Measurements from ENCODE around the gene INSM2.

The INSM2 gene

DNA sequence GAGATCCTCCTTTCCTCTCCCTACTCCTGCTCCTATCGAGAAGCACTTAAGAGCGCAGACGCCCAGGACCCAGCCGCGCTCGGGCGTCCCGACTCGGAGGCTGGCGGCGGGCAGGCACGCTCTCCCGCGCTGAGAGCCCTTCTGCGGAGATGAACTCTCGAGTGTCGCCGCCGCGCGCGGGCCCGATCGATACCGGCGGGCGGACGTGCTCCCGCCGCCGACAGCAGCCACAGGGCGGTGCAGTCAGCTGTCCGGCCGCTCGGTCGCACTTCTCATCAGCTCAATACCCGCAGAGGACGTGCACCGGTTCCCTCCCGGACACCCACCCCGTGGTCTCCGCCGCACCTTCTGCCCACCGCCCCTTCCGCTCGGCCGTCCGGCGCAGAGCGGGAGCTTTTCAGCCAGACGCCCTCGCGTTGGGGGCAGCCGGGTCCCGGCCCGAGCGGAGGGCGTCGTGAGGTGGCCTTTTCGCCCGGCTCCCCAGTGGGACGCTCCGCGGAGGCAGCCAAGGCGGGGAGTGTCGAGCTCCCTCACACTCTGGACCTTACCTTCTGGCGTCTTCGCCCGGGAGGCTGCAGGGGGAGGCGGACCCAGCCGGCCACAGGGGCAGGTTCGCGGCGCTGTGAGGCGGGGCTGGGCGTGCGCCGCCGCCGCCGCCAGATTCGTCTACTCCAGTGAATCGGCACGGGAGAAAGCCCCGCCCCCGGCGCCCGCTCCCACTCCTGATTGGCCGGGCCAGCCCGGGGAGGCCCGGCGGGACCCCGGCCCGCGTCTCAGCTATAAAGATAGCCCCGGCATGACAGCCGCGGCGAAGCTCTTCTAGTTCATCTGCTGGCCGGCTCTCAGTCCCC, at the start of gene INSM2:
Gene INSM2 (plus strand): TSS at position 808 of the 851 bp plus-strand sequence. CDS start 89 bp downstream, outside the sequence.
- DNase-seq (ENCODE audit: low read depth, low spot score), result no peak

DNA sequence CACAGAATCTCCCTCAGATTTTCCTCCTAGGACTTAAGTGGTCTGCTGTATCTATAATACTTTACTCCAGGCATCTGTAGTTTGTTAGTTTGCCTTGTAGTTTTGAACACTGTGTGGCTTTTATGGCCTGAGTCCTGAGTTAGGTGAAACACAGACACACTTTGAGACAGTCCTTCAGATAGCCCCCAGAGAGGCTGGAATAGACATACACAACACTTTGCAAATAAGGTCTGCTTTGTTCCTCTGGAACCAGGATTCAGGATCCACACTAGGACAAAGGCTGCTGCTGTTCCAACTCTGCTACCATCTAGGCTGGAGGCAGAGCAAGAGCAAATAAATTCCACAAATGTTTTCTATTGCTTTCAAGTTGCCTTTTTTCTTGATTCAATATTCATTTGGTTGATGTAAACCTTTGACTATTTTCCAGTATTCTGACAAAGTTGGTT, 41.4 kb upstream of the INSM2 start:
- no peak for DNase-seq (ENCODE audit: low read depth, low spot score)

DNA sequence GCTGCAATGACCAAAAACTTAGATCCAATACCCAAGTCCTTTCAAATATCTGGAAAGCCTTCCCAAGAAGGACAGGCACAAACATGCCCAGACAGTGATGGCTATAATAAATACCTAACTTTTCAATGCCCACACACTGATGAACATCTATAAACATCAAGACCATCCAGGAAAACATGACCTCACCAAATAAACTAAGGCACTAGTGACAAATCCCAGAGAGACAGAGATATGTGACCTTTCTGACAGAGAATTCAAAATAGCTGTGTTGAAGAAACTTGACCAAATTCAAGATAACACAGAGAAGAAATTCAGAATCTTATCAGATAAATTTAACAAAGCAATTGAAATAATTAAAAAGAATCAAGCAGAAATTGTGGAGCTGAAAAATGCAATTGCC, 38.7 kb upstream of the INSM2 start:
- DNase-seq (ENCODE audit: low read depth, low spot score), result no peak

DNA sequence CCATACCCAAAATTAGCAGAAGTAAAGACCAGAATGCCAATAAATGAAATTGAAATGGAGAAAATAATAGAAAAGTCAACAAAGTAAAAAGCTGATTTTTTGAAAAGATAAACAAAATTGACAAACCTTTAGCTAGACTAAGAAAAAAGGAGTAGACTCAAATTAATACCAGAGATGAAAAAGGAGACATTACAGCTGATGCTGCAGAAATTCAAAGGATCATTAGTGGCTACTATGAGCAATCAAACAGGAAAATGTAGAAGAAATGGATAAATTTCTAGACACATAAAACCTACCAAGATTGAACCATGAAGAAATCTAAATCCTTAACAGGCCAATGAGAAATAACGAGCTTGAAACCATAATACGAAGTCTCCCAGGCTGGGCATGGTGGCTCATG, 34.8 kb upstream of the INSM2 start:
- DNase-seq (ENCODE audit: low read depth, low spot score), result no peak

DNA sequence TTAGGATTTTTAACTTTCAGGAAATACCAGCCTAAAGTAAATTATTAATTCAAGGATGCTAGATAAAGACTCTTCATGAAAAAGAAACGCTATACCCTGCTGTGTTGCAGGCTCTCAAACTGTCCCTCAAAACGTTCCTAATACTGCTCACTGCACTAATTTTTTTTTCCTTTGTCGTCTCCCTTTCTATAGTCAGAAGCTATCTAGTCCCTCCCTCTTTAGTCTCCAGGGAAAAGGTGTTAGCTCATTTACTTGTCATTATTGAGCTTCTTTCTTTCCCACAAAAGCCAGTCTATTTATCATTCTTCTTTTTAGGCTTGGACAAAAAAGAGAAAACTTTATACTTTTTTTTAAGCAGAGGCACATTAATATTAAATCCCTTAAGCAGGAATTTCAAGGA, 30.3 kb upstream of the INSM2 start:
- DNase-seq (ENCODE audit: low read depth, low spot score), result no peak

- no peak for DNase-seq (ENCODE audit: low read depth, low spot score)
Measured at GRCh38 chr14:35504260-35504659, 29.7 kb upstream of the INSM2 start.

DNA sequence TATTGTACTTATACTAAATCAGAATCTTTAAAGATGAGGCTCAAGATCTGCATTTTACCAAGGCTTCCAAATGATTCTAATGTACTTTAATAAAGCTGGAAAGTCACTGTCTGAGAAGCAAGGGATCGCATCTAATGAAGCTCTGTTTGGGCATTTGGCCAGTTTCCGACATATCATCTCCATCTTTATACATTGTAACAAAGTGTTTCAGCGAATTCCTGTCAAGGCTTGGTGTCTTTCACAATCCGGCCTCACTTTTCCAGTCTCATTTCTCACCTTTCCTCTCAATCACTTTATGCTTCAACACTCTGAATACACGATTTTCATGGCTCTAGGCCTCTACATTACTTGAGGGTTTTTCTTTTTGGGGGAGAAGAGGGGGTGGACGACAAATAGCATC, 27.5 kb upstream of the INSM2 start:
- no peak for DNase-seq (ENCODE audit: low read depth, low spot score)

DNA sequence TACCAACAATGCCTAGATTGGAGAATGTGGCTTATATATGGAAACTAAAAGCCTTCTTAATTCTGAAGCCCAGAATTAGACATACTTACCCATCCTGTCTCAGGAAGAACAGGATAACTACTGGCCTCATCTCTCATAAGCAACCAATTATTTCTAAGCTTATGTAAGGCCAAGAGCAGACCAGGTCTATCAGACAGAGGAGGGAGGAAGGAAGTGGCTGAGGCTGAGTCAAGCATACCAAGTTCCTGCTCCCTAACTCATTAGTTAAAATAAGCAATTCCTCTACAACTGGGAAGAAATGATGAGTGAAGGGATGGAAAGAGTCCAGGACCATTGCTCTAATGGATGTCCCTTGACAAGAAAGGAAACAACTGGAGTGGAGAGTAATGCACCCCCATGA, 27.0 kb upstream of the INSM2 start:
- no peak for DNase-seq (ENCODE audit: low read depth, low spot score)

DNA sequence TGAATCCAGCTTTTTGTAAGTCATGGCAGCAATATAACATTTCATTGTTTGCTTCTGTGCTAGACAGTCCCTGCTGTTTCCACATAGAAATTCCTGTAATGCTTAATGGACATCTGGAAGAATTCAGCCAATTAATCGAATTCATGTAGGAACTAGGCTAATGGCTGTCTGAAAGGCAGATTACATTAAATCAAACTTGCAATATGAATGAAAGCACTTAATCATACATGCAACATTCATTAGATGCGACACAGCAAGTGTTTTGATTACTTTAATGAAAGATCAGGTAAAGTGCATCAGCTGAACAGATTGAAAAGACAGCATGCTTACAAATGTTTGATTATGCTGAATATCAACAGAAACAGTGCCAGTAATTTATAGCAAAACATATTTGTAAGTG, 24.1 kb upstream of the INSM2 start:
- DNase-seq (ENCODE audit: low read depth, low spot score), result no peak

DNA sequence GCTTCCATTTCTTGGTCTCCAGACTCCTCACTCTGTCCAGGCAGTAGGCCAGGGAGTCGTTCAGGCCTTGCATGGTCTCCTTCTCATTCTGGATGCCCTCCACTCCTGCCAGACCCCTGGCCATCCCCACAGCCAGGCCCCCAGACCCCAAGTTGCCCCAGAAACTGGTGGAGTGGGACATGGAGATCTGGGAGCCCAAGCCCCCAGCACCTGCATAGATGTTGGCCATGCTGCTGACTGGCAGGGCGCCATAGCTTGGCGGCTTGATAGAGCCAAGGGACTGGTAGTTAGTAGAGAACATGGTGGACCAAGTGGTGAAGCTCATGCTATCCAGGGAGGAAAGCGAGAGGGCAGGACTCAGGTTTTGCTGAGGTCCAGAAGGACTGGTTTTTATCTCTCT, 21.2 kb upstream of the INSM2 start:
- no peak for DNase-seq (ENCODE audit: low read depth, low spot score)

- no peak for DNase-seq (ENCODE audit: low read depth, low spot score)
Measured at GRCh38 chr14:35515916-35516315, 18.0 kb upstream of the INSM2 start.

DNA sequence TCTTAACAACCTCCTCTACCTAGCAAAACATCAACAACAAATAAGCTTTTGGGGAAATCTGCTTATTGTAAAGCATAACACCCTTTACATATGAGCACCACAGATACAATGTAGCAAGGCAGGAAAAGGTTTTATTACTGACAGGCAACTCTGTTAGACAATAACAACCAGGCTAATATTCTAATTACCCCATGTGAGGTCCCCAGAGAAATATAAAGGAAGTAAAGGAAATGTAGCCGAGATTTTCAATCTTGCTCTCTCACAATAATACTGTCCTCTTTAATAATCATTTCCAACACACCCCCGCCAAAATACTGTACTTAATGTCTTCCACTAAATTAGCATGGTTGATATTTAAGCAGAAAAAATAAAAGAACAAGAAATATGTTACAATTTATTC, 14.0 kb upstream of the INSM2 start:
- DNase-seq (ENCODE audit: low read depth, low spot score), result no peak

GRCh38 chr14:35525695-35526094, 8.3 kb upstream of the INSM2 start:
- no peak for DNase-seq (ENCODE audit: low read depth, low spot score)

DNA sequence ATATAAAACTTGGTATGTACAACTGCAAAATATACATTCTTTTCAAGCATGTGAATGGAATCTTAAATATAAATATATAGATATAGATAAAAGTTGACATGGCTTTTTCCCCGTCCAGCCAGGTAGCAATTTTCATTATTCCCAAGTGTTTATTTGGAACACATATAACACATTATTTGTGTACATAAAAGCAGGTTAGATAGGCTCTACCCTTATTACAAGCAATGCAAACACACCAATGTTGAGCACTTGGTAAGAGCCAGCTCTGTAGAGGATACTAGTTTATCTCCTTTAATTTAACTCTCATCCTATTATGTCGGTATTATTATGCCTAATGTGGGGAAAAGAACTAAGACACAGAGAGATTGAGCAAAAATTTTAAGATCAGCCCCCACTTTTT, 7.0 kb upstream of the INSM2 start:
- DNase-seq (ENCODE audit: low read depth, low spot score), result no peak

DNA sequence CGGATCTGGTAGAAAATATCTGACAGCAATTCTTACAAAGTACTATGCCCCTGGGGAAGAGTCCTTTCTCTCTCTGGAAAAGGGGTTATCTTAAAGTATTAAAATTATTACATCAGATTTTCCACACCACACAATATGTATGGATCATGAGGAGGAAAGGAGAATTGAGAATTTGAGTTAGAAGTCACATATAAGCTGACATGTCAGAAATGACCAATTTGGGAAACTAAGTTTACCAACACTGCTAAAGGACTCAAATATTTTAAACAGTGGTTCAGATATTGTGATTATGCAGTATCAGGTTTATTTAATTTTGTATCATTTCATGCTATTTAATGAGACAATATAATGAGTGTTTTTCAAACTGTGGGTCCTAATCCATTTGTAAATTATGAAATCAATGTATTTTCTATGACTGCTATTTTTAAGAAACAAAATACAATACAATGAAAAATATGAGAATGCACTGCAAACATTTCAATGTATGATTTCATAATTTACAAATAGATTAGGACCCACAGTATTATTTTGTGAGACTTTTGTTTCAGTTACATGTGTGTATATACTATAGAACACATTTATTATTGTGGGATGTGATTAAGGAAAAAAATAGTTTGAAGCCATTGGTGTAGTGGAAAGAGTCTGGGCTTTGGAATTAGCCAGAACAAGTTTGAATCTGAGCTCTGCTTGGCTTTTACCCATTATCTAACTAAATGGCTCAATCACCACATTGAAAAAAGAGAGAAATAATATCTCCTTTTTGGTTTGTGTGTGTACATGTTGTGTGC, 1.8 kb upstream of the INSM2 start:
- no peak for DNase-seq (ENCODE audit: low read depth, low spot score)

- no peak for DNase-seq (ENCODE audit: low read depth, low spot score)
Measured at GRCh38 chr14:35532783-35533356, 1.1 kb upstream of the INSM2 start.

- no peak for DNase-seq (ENCODE audit: low read depth, low spot score)
Measured at GRCh38 chr14:35534208-35534872, 376 bp downstream of the INSM2 start.

DNA sequence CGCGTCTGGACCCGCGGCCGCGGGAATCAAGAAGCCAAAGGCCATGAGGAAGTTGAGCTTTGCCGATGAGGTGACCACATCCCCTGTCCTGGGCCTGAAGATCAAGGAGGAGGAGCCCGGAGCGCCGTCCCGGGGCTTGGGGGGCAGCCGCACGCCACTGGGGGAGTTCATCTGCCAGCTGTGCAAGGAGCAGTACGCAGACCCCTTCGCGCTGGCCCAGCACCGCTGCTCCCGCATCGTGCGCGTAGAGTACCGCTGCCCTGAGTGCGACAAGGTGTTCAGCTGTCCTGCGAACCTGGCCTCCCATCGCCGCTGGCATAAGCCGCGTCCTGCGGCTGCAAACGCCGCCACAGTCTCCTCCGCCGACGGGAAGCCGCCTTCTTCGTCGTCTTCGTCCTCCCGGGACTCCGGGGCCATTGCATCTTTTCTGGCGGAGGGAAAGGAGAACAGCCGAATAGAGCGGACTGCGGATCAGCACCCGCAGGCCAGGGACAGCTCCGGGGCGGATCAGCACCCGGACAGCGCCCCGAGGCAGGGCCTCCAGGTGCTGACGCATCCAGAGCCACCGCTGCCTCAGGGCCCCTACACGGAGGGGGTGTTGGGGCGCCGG, 1.0 kb downstream of the INSM2 start:
- peak; percentile 29 for DNase-seq (ENCODE audit: low read depth, low spot score)

DNA sequence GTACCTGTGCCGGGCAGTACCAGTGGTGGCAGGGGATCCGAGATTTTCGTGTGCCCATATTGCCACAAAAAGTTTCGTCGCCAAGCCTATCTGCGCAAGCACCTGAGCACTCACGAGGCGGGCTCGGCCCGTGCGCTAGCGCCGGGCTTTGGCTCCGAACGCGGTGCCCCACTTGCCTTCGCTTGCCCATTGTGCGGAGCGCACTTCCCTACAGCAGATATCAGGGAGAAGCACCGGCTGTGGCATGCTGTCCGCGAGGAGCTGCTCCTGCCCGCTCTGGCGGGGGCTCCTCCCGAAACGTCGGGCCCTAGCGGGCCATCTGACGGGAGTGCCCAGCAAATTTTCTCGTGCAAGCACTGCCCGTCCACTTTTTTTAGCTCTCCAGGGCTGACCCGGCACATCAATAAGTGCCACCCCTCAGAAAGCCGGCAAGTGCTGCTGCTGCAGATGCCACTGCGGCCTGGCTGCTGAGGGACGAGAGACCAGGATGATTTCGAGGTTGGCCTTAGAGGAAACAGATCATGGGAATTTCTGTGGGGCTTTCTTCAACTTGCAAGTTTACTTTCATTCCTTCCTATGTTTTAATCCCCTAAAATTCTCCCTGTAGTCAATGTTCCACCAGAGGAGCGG, 1.6 kb downstream of the INSM2 start:
- no peak for DNase-seq (ENCODE audit: low read depth, low spot score)

DNA sequence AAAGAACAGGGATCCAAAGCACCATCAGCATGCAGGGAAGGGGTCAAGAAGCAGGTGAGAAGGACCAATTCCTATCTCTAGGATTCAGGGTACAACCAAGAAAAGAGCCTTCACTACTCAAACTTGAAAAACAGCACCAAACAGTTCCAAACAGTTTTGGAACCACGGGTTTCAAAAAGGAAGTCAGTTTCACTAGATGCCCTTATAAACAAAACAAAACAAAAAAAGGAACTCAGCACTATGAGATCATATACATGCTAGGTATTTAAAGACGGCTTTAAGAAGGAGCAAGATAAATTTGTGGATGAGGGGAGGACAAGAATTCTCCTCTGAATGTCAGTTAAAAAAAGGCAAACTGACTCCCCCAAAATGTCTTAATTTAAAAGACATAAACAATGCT, 6.0 kb downstream of the INSM2 start:
- DNase-seq (ENCODE audit: low read depth, low spot score), result no peak

GRCh38 chr14:35543006-35543405, 9.0 kb downstream of the INSM2 start:
- no peak for DNase-seq (ENCODE audit: low read depth, low spot score)
